Smooth muscle cell of the brain vasculature (primary cell): Measurements from ENCODE around the gene METTL16.

Experiments used
- DNase-seq: peaks from one replicate; pipeline ENCODE4 v3.0.0-alpha.2; 2012; ENCODE audit warnings: low read depth, low spot score

METTL16 gene

DNA sequence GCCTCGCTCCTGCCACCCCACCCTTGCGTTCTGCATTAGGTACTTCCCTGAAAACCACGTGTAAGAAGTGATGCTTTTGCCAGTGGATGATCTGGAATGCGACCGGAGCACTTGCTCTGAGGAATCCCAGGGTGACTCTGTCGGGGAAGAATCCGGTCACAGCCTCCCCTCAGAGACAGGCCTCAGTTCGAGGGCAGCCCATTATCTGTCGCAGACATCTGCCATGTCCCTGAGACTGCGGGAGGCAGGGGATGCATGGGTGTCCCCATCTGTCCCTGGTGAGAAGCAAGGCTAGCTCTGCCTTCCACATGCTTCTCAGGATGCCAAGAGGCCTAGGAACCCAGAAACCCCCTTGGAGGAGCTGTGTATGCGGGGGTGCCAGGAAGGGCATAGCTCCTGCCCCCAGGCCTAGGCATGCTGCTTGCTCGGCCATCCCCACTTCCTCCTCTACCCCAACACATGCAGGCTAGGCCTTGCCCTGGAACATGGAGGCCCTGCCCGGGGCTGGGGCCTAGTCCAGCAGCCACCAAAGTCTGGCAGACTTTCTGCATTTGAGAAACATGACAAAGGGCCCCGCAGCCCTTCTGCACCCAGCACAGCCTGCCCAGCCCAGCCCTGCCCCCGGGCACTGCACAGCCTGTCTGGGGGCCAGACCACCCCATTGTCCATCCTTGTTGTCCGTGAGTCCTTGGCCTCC is 131.3 kb downstream of the METTL16 start:
- no peak for DNase-seq

GRCh38 chr17:2379489-2380225 is 132.0 kb downstream of the METTL16 start:
- DNase-seq, result no peak

DNA sequence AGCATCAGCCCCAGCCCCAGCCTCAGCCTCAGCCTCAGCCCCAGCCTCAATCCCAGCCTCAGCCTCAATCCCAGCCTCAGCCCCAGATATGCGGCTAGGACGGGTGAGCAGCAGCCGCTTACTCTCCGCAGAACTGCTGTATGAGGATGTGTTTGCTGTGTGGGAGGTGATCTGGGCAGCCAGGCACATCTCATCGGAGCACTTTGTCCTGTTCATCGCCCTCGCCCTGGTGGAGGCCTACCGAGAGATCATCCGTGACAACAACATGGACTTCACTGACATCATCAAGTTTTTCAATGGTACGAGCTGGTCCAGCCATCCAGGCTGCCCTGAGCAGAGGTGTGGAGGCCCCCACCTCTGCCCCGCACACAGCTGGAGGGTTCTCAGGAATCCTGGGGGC is 132.8 kb downstream of the METTL16 start:
- DNase-seq, result no peak

GRCh38 chr17:2377659-2378058 is 134.0 kb downstream of the METTL16 start:
- DNase-seq, result no peak

DNA sequence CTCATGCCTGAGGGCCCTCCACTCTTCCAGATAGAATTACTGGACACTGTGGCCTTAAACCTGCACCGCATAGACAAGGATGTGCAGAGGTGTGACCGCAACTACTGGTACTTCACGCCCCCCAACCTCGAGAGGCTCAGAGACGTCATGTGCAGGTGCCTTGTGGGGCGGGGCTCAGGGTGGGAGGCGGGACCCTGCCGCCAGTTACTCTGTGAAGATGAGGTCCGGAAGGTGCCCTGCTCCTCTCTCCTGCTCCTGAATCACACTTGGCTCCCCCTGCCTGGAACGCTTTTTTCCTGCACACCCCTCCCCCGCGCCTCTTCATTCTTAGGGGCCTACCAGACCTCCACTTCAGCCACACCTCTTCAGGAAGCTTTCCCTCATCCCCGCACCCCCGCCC is 135.6 kb downstream of the METTL16 start:
- no peak for DNase-seq

GRCh38 chr17:2375406-2375805 is 136.3 kb downstream of the METTL16 start:
- no peak for DNase-seq

DNA sequence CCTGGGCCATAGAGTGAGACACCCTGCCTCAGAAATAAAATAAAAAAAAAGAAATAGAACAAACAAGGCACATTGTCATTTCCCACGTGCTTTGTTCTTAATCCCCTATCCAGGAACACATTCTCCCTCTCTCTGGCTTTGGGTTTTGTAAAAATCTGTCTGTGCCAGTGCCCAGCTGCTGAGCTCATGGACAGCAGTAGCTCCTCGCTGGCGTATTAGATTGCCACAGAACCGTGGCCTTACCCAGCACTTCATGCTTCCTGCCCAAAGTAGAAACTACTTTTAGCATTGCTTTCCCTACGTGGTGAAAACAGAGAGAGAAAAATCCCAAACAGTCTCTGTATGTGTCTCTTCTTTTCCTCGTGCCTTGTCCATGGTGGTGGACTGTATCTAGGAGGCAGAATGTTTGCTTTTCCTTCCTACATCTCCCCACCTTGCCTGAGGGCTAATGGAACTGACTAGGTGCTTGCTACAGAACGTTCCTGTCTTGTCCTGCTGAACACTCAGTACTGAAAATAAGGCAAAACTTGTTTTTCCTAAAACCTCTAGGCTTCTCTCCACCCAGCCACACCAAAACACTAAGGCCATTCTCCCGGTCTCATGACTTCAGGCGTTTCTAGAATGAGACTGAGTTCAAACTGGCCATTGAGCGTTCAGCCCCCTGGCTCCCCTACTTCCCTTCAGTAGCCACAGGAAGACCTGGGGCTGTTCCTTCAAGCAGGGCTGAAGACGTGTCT is 137.0 kb downstream of the METTL16 start:
- no peak for DNase-seq

DNA sequence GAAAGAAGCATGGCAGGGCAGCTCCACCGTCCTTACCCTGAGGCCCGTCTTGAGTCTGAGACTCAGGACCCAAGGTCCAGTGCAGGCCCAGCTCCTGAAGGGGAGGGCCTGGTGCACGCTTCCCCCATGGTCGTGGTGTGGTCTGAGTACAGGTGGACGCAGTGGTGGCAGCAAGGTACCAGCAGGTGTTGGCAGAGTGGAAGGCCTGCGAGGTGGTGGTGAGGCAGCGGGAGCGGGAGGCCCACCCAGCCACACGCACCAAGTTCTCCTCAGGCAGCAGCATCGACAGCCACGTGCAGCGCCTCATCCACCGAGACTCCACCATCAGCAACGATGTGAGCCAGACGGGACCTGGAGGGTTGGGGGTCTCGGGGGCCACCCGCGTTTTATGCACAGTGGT is 138.5 kb downstream of the METTL16 start:
- no peak for DNase-seq

- DNase-seq, result no peak
Observed at GRCh38 chr17:2372681-2373080, 139.0 kb downstream of the METTL16 start.

DNA sequence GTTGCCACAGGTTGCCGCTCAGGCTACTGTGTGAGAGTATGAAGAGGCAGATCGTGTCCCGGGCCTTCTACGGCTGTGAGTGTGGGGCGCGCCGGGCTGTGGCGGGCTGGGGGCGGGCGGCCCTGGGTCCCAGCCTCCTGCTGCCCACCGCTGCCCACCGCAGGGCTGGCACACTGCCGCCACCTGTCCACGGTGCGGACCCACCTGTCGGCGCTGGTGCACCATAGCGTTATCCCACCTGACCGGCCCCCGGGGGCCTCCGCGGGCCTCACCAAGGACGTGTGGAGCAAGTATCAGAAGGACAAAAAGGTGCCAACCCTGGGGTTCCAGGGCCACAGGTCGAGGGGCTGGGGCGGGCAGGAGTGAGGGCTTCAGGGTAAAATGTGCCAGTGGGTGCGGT is 139.5 kb downstream of the METTL16 start:
- no peak for DNase-seq

DNA sequence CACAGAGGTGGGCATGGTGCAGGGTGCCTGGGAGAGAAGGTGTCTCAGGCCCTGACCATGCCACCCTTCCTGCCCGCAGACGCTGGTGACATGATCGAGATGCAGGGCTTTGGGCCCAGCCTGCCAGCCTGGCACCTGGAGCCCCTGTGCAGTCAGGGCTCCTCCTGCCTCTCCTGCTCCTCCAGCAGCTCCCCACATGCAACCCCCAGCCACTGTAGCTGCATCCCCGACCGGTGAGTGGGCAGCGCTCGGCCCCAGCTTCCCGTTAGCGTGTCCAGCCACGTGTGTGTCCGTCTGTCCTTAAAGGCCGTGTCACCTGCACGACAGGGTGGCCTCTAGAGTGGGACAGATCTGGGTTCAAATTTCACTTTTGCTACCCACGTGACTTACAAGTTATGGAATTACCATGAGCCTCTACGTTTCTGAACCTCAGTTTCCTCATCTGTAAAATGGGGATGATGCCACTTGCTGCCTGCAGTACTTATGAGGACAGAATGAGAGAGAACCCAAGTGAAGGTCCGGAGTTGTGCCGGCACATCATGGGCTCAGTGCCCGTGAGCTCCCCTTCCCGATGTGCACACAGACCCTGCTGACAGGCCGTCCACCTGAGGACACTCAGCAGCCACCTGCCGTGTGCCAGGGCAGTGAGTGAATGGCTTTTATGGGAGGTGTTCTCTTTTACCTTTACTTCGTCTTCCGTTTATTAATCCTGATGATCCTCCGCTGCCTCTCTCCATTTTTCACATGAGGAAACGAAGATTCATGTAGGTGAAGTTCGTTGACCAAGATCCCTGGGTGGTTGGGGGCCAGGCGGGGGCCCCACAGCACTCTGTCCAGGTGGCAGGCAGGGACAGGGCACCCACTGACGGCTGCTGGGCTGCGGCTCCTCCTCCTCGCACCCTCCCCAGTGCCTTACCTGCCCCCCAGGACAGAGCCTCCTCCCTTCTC is 140.2 kb downstream of the METTL16 start:
- DNase-seq, result no peak

GRCh38 chr17:2370211-2370589 is 141.5 kb downstream of the METTL16 start:
- no peak for DNase-seq

DNA sequence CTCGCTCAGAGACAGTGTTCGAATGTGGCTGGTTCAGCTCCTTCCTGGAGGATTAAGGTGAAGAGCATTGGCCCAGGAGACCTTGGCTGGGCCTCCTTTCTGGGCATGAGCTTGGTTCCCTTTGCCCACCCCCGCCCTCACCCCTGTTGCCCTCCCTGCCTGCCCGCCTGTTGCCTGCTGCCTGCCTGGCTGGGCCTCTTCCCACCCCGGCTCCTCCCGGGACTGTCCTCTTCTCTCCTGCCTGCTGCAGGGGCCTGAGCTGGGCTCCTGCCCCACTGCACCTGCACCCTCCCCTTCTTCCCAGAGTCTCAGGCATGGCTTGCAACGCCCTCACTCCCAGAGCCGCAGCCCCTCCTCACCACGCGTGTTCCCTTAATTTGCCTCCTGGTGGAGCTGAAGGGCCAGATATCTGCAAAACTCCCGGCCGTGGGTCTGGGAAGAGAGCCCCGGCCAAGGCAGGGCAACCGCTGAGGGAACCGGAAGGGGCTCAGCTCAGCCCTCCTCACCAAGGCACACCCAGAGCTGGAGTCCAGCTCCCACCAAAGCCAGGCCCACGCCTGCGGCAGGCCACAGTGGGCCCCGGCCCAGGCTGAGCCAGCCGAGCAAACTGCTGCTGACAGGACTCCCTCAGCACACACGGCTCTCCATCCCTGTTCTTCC is 142.0 kb downstream of the METTL16 start:
- DNase-seq, result no peak

GRCh38 chr17:2369039-2369438 is 142.6 kb downstream of the METTL16 start:
- DNase-seq, result no peak

DNA sequence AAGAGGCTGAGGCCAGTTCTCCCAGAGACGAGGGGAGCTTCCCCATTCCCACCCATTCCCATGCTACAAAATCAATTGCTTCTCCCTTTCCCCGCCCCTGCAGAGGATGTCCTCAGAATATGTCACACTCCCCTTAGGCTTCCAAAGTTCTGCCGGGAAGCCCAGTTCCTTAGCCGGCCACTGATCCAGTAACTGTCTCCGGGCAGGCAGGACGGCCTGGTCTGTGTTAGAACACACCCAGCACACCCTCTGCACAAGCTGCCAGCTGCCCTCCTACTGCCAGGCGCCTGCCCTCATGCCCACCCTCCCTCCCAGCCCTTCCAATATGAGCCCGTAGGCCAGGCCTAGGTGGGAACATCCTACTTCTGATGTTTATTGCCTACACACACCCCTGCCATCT is 143.3 kb downstream of the METTL16 start:
- DNase-seq, result no peak

DNA sequence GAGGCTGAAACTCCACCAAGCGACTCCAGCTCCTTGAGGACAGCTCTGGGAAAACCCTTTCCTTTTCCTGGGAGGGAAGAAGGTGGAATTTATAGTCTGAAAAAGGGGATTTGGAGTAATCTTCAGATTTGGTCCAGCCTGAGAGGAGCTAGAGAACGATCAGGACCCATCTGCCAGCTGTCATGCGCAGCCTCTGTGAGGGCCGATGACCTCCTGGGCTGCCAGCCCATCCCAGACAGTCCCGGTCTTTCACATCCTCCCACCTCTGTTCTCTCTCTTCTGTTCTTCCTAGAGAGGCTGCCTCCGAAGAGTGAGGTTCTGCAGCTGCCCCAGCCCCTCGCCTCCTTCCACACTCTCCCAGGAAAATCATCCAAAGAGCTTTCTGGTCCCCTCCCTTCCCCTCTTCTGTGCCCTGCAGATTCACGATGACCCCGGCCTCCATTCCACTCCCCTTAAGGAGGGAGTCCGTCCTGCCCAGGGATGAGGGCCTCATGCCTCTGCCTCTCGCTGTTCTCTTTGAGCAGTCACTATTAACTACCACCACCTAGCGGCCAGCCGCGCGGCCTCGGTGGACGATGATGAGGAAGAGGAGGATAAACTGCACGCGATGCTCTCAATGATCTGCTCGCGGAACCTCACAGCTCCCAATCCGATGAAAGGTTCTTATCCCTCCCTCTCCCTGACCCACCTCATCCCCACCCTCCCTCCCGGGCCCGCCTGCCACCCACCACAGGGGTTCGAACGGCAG is 144.8 kb downstream of the METTL16 start:
- DNase-seq, result no peak
